NT2/D1 (cell line): Measurements from ENCODE around the gene RAB3GAP1.

ENCODE experiments used
- DNase-seq: peaks from one replicate; pipeline ENCODE4 v3.0.0-alpha.2; 2011; ENCODE audit warnings: low read depth, low spot score
- H3K27me3 ChIP-seq: 2 replicates; pipeline ENCODE4 v1.6.0; 2011; ENCODE audit warnings: mild to moderate bottlenecking; ENCODE audit not compliant: insufficient read length, insufficient read depth
- H3K36me3 ChIP-seq: 2 replicates; pipeline ENCODE4 v1.6.1; 2011; ENCODE audit warnings: mild to moderate bottlenecking, low read length, mixed read lengths; ENCODE audit not compliant: insufficient read depth, insufficient read length
- H3K4me1 ChIP-seq: 2 replicates; pipeline ENCODE4 v1.5.1; 2011; ENCODE audit not compliant: insufficient read depth, insufficient read length
- H3K4me3 ChIP-seq: 2 replicates; pipeline ENCODE4 v1.5.1; 2011; ENCODE audit warnings: low read depth; ENCODE audit not compliant: insufficient read length
- H3K9ac ChIP-seq: 2 replicates; pipeline ENCODE4 v1.6.0; 2011; ENCODE audit warnings: low read depth; ENCODE audit not compliant: insufficient read length
- H3K9me3 ChIP-seq: 2 replicates; pipeline ENCODE4 v1.5.1; 2011; ENCODE audit warnings: mild to moderate bottlenecking, low read length; ENCODE audit not compliant: insufficient read depth
- SUZ12 ChIP-seq: IDR thresholded peaks from 2 replicates; pipeline ENCODE4 v1.6.1; 2011; ENCODE audit not compliant: insufficient read length, insufficient read depth; ENCODE audit errors: extremely low read depth
- YY1 ChIP-seq: IDR thresholded peaks from 2 replicates; pipeline ENCODE4 v1.6.1; 2011; ENCODE audit not compliant: insufficient read length, insufficient read depth
- ZNF274 ChIP-seq: IDR thresholded peaks from 2 replicates; pipeline ENCODE4 v1.6.1; 2011; ENCODE audit warnings: mild to moderate bottlenecking, low read depth, low read length

Gene RAB3GAP1

GRCh38 chr2:135132314-135132713 is 80.2 kb downstream of the RAB3GAP1 start:
- Histone ChIP-seq H3K4me3 (no peak overlapping the region), H3K4me1 (no peaks in the 10 kb centered on the region), H3K27me3 (no peaks in the 10 kb centered on the region), H3K9me3 (no peaks in the 10 kb centered on the region), H3K9ac (no peak overlapping the region), H3K36me3 (peaks cover 72% of the 10 kb centered on the region)
- TF ChIP-seq ZNF274 (no peak), YY1 (no peak), SUZ12 (no peak)
- DNase-seq = no peak

GRCh38 chr2:135140606-135141005 is 88.5 kb downstream of the RAB3GAP1 start:
- Histone ChIP-seq H3K36me3 (peaks cover 40% of the 10 kb centered on the region), H3K9ac (no peak overlapping the region), H3K27me3 (no peaks in the 10 kb centered on the region), H3K4me3 (no peak overlapping the region), H3K9me3 (peaks cover 32% of the 10 kb centered on the region), H3K4me1 (no peaks in the 10 kb centered on the region)
- TF ChIP-seq SUZ12 (no peak), ZNF274 (no peak), YY1 (no peak)
- no peak for DNase-seq

GRCh38 chr2:135142323-135142722 is 90.2 kb downstream of the RAB3GAP1 start:
- Histone ChIP-seq H3K4me1 (no peaks in the 10 kb centered on the region), H3K9me3 (peaks cover 32% of the 10 kb centered on the region), H3K27me3 (no peaks in the 10 kb centered on the region), H3K4me3 (no peak overlapping the region), H3K9ac (no peak overlapping the region), H3K36me3 (peaks cover 32% of the 10 kb centered on the region)
- TF ChIP-seq SUZ12 (no peak), YY1 (no peak), ZNF274 (no peak)
- DNase-seq = no peak

- Histone ChIP-seq H3K27me3 (no peaks in the 10 kb centered on the region), H3K9ac (no peak overlapping the region), H3K4me1 (no peaks in the 10 kb centered on the region), H3K36me3 (peaks cover 18% of the 10 kb centered on the region), H3K4me3 (no peak overlapping the region), H3K9me3 (peaks cover 32% of the 10 kb centered on the region)
- no peak for DNase-seq
- no peak for TF ChIP-seq ZNF274
- no peak for TF ChIP-seq SUZ12
- TF ChIP-seq YY1 = no peak
Observed at GRCh38 chr2:135144343-135144742, 92.3 kb downstream of the RAB3GAP1 start.

GRCh38 chr2:135149251-135149650 is 97.2 kb downstream of the RAB3GAP1 start:
- Histone ChIP-seq H3K4me1 (no peaks in the 10 kb centered on the region), H3K27me3 (no peaks in the 10 kb centered on the region), H3K9me3 (no peaks in the 10 kb centered on the region), H3K9ac (no peak overlapping the region), H3K4me3 (no peak overlapping the region), H3K36me3 (peaks cover 47% of the 10 kb centered on the region)
- TF ChIP-seq SUZ12 (no peak), YY1 (no peak), ZNF274 (no peak)
- no peak for DNase-seq

- TF ChIP-seq ZNF274 = no peak
- TF ChIP-seq SUZ12 = no peak
- TF ChIP-seq YY1 = no peak
- Histone ChIP-seq H3K4me1 (no peaks in the 10 kb centered on the region), H3K4me3 (no peak overlapping the region), H3K27me3 (no peaks in the 10 kb centered on the region), H3K9me3 (no peaks in the 10 kb centered on the region), H3K9ac (no peak overlapping the region), H3K36me3 (peaks cover 57% of the 10 kb centered on the region)
- DNase-seq = no peak
Observed at GRCh38 chr2:135150725-135151124, 98.6 kb downstream of the RAB3GAP1 start.

GRCh38 chr2:135151615-135152014 is 99.5 kb downstream of the RAB3GAP1 start:
- no peak for DNase-seq
- Histone ChIP-seq H3K4me3 (no peak overlapping the region), H3K27me3 (no peaks in the 10 kb centered on the region), H3K4me1 (no peaks in the 10 kb centered on the region), H3K36me3 (peaks cover 62% of the 10 kb centered on the region), H3K9ac (no peak overlapping the region), H3K9me3 (no peaks in the 10 kb centered on the region)
- TF ChIP-seq YY1 (no peak), ZNF274 (no peak), SUZ12 (no peak)
